GM19463 (cell line): ENCODE results near the gene ZNF583.

Experiments used
- ATAC-seq: cut with Tn5 transposase; IDR thresholded peaks from one replicate; pipeline ENCODE4 v1.9.1; 2021; ENCODE audit warnings: mild to moderate bottlenecking, moderate library complexity; ENCODE audit not compliant: unreplicated experiment

Gene ZNF583

GRCh38 chr19:56403764-56404704, at the start of gene ZNF583:
Gene ZNF583, plus strand, starts transcription at chr19:56404332. Its CDS starts 2,783 bp downstream, at chr19:56407115.
- ATAC-seq: peak; percentile 85

- no peak for ATAC-seq
Observed at GRCh38 chr19:56355517-56355916, 48.6 kb upstream of the ZNF583 start.

GRCh38 chr19:56356944-56357343, 47.2 kb upstream of the ZNF583 start:
- no peak for ATAC-seq

- no peak for ATAC-seq
Observed at GRCh38 chr19:56360841-56361240, 43.3 kb upstream of the ZNF583 start.

GRCh38 chr19:56367829-56368711, 36.1 kb upstream of the ZNF583 start:
- ATAC-seq: no peak

- ATAC-seq: no peak
Observed at GRCh38 chr19:56369886-56370676, 34.1 kb upstream of the ZNF583 start.

- ATAC-seq: no peak
Observed at GRCh38 chr19:56372281-56372680, 31.9 kb upstream of the ZNF583 start.

- no peak for ATAC-seq
Observed at GRCh38 chr19:56377105-56377924, 26.8 kb upstream of the ZNF583 start.

GRCh38 chr19:56383826-56384605, 20.1 kb upstream of the ZNF583 start:
- no peak for ATAC-seq

- ATAC-seq: peak; percentile 96
Observed at GRCh38 chr19:56393119-56394012, 10.8 kb upstream of the ZNF583 start, which contains the start of gene ZNF582. Gene ZNF582, minus strand, starts transcription at chr19:56393534. Its CDS starts 1,782 bp downstream, at chr19:56391752.

- ATAC-seq: no peak
Observed at GRCh38 chr19:56398809-56399208, 5.3 kb upstream of the ZNF583 start.

GRCh38 chr19:56400485-56400884, 3.6 kb upstream of the ZNF583 start:
- no peak for ATAC-seq

- no peak for ATAC-seq
Observed at GRCh38 chr19:56403261-56403660, 871 bp upstream of the ZNF583 start.

GRCh38 chr19:56404705-56405056, 549 bp downstream of the ZNF583 start:
- no peak for ATAC-seq

- no peak for ATAC-seq
Observed at GRCh38 chr19:56405062-56405461, 930 bp downstream of the ZNF583 start.

- ATAC-seq: no peak
Observed at GRCh38 chr19:56423276-56423984, 19.3 kb downstream of the ZNF583 start.

- ATAC-seq: no peak
Observed at GRCh38 chr19:56423985-56424353, 19.8 kb downstream of the ZNF583 start.
